Hematopoietic multipotent progenitor cell treated with erythropoietin and hydrocortisone succinate and interleukin-3 and kit ligand, for 15 days (in vitro differentiated cells): ENCODE measurements around the gene CD200.
"Not testable (repeated sequence)": the region's sequence is repeated elsewhere in the genome, so short reads cannot be mapped to it uniquely, and the experiment has no call there.

Source experiments
- DNase-seq: peaks from one replicate; pipeline ENCODE4 v3.0.0-alpha.2; 2015; ENCODE audit warnings: low spot score

CD200 gene

GRCh38 chr3:112390783-112391641, 58.1 kb downstream of the CD200 start:
- DNase-seq: no peak

DNA sequence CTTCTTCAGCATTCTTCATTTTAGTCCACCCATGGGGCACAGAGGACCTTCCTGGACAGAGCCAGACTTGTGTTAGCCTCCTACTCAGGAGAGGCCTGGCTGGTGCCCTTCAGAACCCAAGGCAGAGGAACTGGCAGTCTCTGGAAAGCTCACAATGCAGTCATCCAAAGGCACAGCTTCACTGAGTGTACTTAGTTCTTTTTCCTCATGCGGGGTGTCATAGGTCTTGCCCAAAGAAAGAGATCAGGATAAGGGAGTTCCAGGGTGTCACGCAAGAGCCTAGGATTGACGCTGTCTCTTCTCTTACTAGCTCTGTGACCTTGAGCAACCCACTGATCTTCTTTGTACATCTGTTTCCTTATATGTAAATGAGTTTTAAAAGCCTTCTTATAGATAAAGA, 58.7 kb downstream of the CD200 start:
- DNase-seq: no peak

GRCh38 chr3:112392393-112393359, 59.7 kb downstream of the CD200 start:
- no peak for DNase-seq

- no peak for DNase-seq
Observed at GRCh38 chr3:112393360-112393728, 60.4 kb downstream of the CD200 start.

DNA sequence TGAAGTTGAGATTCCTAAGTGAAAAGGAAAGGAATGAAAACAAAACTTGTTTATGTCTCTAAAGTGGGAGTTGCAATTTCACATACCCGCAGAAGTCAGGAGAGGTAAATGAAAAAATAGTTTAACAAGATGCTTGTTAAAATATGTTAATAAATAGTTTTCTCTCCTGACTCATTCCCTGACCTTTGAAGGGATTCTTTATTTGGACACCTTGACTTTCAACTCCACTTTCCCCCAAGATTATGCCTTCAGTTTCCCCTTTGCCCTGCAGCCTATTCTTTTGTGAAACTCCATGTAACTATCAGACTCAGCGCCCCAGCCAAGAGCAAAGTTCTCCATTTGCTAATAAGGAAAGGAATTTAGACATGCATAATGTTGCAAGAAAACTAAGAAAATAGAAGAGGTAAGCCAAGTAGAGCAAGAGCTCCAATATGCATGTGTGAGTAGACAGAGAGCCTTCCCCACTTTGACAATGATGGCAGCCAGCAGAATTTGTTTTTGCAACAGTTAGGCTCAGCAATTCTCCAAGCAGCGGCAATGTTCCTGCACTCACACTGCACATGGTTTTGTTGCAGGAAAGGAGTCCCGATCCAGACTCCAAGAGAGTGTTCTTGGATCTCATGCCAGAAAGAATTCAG, 61.2 kb downstream of the CD200 start:
- DNase-seq: no peak

- DNase-seq: no peak
Observed at GRCh38 chr3:112395181-112395895, 62.4 kb downstream of the CD200 start.

DNA sequence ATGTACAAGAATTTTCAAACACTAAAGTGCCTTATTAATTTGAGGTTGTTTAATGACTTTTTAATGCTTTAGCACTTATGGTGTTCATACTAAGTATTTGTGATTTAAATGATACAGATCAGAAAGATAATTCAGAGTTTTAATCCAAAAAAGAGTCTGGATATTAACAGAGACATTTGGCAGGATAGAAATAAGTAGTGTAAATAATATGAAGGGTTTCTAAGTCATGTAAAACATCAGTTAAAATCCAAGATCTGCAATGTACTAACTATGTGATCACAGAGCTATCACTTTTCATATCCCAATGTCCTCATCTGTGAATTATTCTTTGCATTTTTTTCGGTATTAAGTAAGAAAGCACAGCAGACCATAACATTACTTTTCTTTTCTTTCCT, 62.9 kb downstream of the CD200 start:
- no peak for DNase-seq

DNA sequence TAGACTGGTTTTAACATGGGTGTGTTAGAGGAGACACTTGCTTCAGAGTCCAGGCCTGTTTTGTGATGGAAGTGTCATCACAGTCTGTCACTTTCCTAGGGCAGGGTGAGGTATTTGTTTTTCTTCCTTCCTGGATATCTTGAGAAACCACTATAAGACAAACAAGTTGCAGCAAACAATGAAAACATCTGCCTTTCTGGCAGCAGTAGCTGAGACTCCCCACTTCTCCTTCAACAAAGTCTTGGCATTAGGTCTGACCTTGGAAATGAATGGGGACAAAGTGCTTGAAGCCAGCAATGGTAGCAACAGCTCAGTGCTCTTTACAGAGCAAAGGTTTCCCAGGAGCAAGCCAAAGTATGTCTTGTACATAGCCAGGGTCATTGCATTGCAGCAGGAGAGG, 64.6 kb downstream of the CD200 start:
- DNase-seq: no peak

DNA sequence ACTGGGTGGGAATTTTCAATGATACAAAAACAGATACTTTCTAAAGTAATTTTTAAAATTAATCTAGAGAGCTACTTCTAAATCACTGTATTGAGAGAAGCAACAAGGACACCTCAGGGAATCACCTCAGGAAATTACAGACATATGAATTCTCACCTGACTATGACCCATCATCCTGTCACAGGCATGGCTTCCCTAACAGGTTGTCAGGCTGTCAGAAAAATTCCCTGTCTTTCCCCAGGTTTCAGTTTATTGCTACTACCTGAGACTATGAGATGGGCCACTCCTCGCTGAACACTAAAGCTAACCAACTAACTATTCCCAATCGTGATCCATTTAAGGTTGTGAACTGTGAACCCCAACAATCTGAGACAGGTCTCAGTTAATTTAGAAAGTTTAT, 66.1 kb downstream of the CD200 start:
- no peak for DNase-seq

GRCh38 chr3:112399554-112399953, 66.6 kb downstream of the CD200 start:
- DNase-seq: not testable (repeated sequence)

DNA sequence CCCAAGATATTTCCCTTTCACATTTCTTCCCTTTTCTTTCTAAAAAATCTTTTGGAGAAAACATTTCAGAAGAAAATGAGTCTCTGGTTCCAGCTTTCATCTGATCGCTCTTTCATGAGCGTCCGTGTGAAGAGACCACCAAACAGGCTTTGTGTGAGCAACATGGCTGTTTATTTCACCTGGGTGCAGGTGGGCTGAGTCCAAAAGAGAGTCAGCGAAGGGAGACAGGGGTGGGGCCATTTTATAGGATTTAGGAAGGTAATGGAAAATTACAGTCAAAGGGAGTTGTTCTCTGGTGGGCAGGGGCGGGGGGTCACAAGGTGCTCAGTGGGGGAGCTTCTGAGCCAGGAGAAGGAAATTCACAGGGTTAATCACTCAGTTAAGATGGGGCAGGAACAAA, 67.4 kb downstream of the CD200 start:
- not testable (repeated sequence) for DNase-seq

- no peak for DNase-seq
Observed at GRCh38 chr3:112401617-112402016, 68.7 kb downstream of the CD200 start.

- no peak for DNase-seq
Observed at GRCh38 chr3:112403103-112403502, 70.1 kb downstream of the CD200 start.

GRCh38 chr3:112404924-112405549, 72.1 kb downstream of the CD200 start:
- DNase-seq: not testable (repeated sequence)

GRCh38 chr3:112405845-112406244, 72.9 kb downstream of the CD200 start:
- DNase-seq: no peak

DNA sequence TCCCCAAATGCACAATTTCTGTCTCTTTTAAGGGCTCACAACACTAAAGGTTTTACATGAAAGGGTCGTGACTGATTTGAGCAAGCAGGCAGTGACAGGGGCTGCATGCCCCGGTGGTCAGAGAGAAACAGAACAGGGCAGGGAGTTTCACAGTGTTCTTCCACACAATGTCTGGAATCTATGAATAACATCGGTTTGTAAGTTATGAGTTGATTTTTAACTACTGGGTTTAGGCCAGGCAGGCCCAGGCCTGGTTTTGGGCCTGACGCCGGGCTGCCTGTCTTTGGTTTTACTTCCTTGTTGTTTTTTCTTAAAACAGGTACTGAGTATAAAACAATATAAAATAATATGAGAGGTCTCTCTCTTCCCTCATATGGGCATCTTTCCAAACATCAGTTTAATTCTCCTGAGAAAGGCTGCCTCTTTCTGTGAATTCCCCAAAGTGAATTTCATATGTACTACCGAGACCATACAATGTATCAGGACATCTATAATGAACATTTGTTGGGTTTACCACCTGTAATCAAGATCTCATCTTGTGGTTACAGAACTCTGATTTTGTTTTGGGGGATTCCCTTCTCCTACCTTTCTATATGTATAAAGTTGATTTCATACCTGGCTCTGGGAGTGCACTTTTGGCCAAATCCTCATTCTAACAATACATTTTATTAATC, 74.4 kb downstream of the CD200 start:
- DNase-seq: no peak

DNA sequence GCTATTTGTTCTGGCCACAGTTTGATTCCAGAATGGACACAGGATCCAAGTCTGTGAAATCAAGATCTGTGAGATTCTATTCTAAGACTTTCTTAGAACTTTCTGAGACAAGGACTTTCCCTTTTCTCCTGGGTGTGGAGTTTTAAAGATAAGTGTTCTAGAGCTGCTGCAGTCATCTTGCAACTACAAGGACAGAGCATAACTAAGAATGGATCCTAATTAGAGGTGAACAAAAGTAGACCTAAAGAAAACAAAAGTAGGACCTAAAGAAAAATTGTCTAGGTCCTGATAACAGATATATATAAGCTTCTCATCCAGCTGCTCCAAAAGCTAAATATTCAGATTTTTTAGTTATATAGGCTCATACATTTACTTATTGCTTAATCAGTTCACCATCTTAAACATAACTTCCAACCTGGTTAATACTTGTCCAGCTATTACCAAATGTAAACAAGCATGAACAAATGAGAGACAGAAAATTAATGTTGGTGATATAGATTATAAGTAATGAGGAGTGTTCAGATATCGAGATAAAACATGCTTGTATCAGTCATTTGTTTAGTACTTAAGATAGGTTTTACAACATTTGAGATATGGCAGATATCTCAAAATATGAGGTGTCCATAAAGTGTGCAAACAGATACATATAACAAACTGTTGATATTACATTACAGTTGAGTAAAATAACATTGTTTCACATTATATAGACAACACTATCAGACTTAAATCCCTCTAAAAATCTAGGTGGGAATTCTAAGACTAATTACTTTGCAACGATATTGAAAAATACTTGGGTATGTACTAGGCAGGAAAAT, 75.1 kb downstream of the CD200 start:
- no peak for DNase-seq

GRCh38 chr3:112409041-112409440, 76.1 kb downstream of the CD200 start:
- DNase-seq: no peak

DNA sequence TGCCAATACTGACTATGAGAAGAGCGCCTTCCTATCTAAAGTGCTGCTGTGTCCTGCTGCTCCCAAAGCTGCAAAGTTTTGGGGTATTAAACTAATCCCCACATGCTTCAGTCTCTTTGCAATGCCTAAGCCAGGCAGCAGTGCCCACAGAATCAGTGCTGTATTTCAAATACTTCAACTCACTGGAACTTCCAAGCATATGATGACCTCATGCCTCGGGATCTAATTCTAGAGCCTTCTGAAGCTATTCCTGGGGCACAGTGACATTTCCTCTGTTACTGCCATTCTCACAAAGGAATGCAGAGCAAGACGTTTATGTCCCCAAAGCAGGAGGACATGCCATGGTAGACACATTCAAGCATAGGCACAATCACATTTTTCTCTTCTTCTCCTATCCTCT, 78.5 kb downstream of the CD200 start:
- no peak for DNase-seq
